GM12874 (cell line): ENCODE measurements around the gene PPP1R9B.
A peak's percentile ranks its signal among the peaks of the same experiment; 100 is the strongest.

Source experiments
- TF ChIP-seq, protein P1 (sequence below): IDR thresholded peaks from 2 replicates; pipeline ENCODE4 v1.5.1; 2011; ENCODE audit warnings: low read depth, mild to moderate bottlenecking, control low read depth, low read length, moderate library complexity; ENCODE audit not compliant: insufficient read depth

PPP1R9B gene

DNA sequence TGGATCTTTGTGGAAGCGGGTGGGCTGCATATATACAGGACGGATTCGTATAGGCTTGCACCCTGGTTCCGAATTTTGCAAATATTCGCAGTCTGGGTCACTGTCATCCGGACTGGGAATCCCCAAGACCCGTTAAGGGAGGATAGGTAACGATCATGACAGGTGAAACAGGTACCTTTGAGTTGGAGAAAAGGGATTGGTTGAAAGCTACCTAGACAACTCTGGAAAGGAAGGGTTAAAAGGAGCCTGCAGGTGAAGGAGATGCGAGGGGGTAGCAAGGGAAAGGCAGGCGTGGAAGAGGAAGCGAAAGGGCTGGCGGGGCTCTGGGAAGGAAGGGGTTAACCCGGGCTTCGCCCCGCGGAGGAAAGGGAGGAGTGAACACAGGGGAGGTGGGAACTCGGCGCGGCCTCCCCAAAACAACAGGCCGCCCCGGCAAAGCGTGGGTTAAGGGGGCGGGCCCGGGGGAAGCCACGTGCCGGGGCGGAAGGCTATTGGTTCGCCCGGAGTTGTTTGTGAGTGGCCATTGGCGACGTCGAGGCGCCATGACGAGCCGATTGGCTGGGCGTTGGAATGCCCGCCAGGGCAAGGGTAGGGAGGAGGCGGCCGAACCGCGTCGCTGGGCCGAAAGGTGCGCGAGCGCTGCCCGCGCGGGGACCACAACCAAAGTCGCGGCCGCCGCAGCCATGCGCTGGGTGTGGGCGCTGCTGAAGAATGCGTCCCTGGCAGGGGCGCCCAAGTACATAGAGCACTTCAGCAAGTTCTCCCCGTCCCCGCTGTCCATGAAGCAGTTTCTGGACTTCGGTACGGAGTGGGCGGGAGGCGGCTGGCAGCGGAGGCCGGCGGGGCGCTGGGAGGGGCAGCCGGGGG lies 55.5 kb downstream of the PPP1R9B start, which contains the start of gene PDK2:
PDK2 (plus strand) TSS at position 599 of the 867 bp plus-strand sequence; CDS start at position 684, 85 bp downstream.
- TF ChIP-seq, protein P1, sequence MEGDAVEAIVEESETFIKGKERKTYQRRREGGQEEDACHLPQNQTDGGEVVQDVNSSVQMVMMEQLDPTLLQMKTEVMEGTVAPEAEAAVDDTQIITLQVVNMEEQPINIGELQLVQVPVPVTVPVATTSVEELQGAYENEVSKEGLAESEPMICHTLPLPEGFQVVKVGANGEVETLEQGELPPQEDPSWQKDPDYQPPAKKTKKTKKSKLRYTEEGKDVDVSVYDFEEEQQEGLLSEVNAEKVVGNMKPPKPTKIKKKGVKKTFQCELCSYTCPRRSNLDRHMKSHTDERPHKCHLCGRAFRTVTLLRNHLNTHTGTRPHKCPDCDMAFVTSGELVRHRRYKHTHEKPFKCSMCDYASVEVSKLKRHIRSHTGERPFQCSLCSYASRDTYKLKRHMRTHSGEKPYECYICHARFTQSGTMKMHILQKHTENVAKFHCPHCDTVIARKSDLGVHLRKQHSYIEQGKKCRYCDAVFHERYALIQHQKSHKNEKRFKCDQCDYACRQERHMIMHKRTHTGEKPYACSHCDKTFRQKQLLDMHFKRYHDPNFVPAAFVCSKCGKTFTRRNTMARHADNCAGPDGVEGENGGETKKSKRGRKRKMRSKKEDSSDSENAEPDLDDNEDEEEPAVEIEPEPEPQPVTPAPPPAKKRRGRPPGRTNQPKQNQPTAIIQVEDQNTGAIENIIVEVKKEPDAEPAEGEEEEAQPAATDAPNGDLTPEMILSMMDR = no peak

DNA sequence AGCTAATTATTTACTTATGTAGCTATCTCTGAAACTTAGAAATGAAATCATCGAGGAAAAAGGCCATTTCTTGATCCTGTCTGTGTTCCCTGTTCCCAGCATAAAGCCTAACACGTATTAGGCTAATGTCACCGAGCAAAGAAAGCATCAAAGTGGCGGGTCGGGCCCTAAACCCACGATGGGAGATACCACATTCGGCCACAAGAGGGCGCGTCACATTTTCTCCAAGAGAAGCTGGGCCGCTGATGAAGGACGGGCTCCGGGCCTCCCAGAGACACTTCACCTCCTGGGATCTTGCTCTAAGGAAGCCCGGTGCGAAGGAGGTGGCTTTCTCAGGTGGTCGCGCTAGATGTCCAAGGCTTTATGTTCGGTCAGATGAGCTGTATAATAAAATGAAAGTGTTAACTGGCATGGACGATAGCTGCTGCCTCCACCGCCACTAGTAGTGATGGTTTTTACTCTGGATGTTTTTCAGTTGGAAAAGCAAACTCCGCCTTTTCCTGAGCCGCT lies 56.2 kb downstream of the PPP1R9B start:
- TF ChIP-seq, protein P1 = peak; percentile 85

- TF ChIP-seq, protein P1 = no peak
Observed at GRCh38 chr17:50093807-50094206, 56.7 kb downstream of the PPP1R9B start.

DNA sequence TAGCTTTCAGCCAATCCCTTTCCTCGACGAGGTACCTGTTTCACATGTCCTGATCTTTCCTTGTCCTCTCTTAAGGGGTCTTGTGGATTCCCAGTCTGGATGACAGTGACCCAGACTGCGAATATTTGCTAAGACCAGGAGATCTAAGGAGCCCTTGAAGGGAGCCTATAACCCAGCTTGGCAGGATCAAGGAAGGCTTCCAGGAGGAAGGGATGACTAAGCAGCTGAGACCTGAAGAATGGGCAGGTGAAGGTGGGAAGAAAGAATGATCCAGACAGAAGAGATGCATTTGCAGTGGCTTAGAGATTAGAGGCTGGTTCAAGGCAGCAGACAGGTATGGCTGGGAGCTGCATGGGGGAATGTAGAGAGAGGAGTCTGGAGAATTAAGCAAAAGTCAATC lies 57.2 kb downstream of the PPP1R9B start:
- TF ChIP-seq, protein P1 = no peak

GRCh38 chr17:50091918-50092285 lies 58.6 kb downstream of the PPP1R9B start:
- TF ChIP-seq, protein P1 = no peak

DNA sequence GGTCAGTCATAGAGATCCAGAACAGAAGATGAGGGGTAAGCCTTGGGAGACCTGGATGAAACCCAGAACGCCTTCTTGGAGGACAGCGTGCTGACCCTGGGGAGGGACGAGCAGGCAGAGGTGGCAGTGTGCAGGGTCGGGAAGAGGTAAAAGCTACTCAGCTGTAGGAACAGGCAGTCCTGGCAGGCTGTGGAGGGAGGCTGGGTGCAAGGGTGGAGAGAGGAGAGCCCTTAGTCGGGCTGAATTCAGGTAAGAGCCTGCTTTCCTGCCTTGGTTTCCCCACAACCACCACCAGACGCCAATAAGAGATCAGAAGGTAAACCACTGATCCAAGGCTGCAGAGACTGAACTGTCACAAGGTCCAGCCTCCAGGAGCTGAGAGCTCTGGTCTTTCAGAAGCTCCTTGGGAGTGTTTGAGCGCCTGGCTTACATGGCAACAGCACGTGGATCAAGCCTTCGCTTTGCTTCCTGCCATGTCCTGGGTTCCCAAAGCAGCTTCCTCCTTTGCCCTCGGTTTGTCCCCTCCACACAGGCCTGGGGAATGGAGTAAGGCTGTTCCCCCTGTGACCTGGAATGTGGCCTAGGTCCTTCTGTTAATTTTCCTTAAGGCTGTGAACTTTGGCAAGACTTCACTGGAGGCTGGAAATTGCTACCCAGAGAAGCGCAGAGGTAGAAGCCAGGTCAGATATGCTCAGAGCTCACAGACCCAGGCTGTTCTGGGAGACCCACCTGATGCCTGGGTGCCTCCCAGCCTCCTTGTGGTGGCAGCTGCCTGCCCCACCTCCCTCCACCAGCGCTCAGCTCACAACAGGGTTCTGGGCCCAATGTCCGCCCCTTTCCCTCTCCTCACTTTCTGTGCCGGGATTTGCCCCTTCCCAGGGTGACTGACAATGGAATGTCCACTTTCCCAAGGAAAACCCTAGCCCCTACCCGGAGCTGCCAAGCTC lies 59.2 kb downstream of the PPP1R9B start:
- TF ChIP-seq, protein P1 = no peak

GRCh38 chr17:50090071-50090470 lies 60.4 kb downstream of the PPP1R9B start:
- TF ChIP-seq, protein P1 = no peak
